Panc1 (cell line): Measurements from ENCODE around the gene GIMAP1. TPM values are rescaled to one million over a fixed set of nuclear protein-coding genes. Genes with fewer than 3 reads are reported as not detected.
"Not testable (repeated sequence)": the region's sequence is repeated elsewhere in the genome, so short reads cannot be mapped to it uniquely, and the experiment has no call there.

ENCODE experiments used
- ATAC-seq: fragments of 200-7000 bp; cut with Tn5 transposase; 2 replicates; pipeline ENCODE4 v1.9.1; 2020; ENCODE audit warnings: mild to moderate bottlenecking, moderate library complexity
- BruUV-seq: library from RNA; stranded (reverse); fragments of 400-500 nt; replicated peaks from 2 replicates; lab custom pipeline; 2021; lab: Mats Ljungman, UMichigan
- CTCF ChIA-PET: fragments of 300-600 bp; sonication (Branson Sonifier 250); formaldehyde crosslinking; loops from one replicate; lab custom pipeline; 2022; ENCODE audit warnings: antibody characterized with exemption; lab: Charles Lee
- POLR2A ChIA-PET: fragments of 300-600 bp; sonication (Branson Sonifier 250); formaldehyde crosslinking; loops from one replicate; lab custom pipeline; 2022; ENCODE audit warnings: antibody characterized with exemption; lab: Charles Lee
- DNase-seq: peaks from one replicate; pipeline ENCODE4 v3.0.0-alpha.2; 2010; ENCODE audit warnings: low read depth, low spot score
- H3K27ac ChIP-seq: 2 replicates; pipeline ENCODE4 v1.5.1; 2011; ENCODE audit warnings: mild to moderate bottlenecking, low read length, inconsistent platforms
- H3K27me3 ChIP-seq: fragments of 200-500 bp; sonication (Bioruptor generic); 2 replicates; pipeline ENCODE4 v1.6.0; 2014; ENCODE audit warnings: low read length, inconsistent platforms; ENCODE audit not compliant: control insufficient read depth, insufficient read depth
- H3K36me3 ChIP-seq: fragments of 200-500 bp; sonication (Bioruptor generic); 2 replicates; pipeline ENCODE4 v1.5.1; 2014; ENCODE audit warnings: inconsistent platforms, mild to moderate bottlenecking, low read length, moderate library complexity; ENCODE audit not compliant: control insufficient read depth, insufficient read depth
- H3K4me1 ChIP-seq: 2 replicates; pipeline ENCODE4 v1.5.1; 2011; ENCODE audit warnings: inconsistent platforms, mild to moderate bottlenecking, low read length, moderate library complexity; ENCODE audit not compliant: control insufficient read depth, insufficient read depth
- H3K4me3 ChIP-seq, 2 experiments: 2 replicates each; pipeline ENCODE4 v1.5.1; 2011 to 2012; ENCODE audit warnings: low read depth in 2 of 2, low read length in 2 of 2, mild to moderate bottlenecking in 2 of 2, inconsistent platforms in 1 of 2, moderate library complexity in 1 of 2
- H3K9me3 ChIP-seq: fragments of 200-500 bp; sonication (Bioruptor generic); 2 replicates; pipeline ENCODE4 v1.5.1; 2014; ENCODE audit warnings: low read depth, mild to moderate bottlenecking, inconsistent platforms, low read length, moderate library complexity; ENCODE audit not compliant: control insufficient read depth, insufficient read depth
- POLR2AphosphoS5 ChIP-seq: IDR thresholded peaks from 2 replicates; pipeline ENCODE4 v1.6.1; 2012; ENCODE audit warnings: mild to moderate bottlenecking, low read depth, low read length, moderate library complexity
- REST ChIP-seq, 2 experiments: IDR thresholded peaks; 2 replicates each; pipeline ENCODE4 v1.6.1; 2011 to 2012; ENCODE audit warnings: low read depth in 2 of 2, control low read depth in 1 of 2, low read length in 1 of 2, mild to moderate bottlenecking in 1 of 2, moderate library complexity in 1 of 2; ENCODE audit not compliant: insufficient read depth in 1 of 2
- SIN3A ChIP-seq: IDR thresholded peaks from 2 replicates; pipeline ENCODE4 v1.6.1; 2012; ENCODE audit warnings: low read depth, mild to moderate bottlenecking, low read length, moderate library complexity, borderline replicate concordance; ENCODE audit not compliant: insufficient read depth
- TCF7L2 ChIP-seq: IDR thresholded peaks from 2 replicates; pipeline ENCODE4 v1.6.1; 2011; ENCODE audit warnings: mild to moderate bottlenecking, low read depth, low read length, inconsistent platforms
- in situ Hi-C: cut with HindIII; loops from 2 replicates; pipeline ENCODE4 v1.10.0; 2016; ENCODE audit warnings: low sequenced_read_pairs, low pct_unique_long_range_greater_than_20kb
- intact Hi-C: fragments of 100-400 bp; cut with micrococcal nuclease; formaldehyde crosslinking; loops from one replicate; pipeline ENCODE4 v1.10.0; 2022; ENCODE audit not compliant: unreplicated experiment
- total RNA-seq: library from RNA; stranded (reverse); gene quantifications from one replicate; pipeline ENCODE4 v1.2.1, GENCODE V29; 2021; ENCODE audit not compliant: unreplicated experiment
- TF ChIP-seq, protein P1 (sequence below): fragments of 450-650 bp; IDR thresholded peaks from 2 replicates; pipeline ENCODE4 v1.5.1; 2017; ENCODE audit warnings: mild to moderate bottlenecking

GIMAP1 gene
- total RNA-seq, 1 experiment from 2014 or later: 0.05 TPM

GRCh38 chr7:150676276-150676675 is 40.1 kb upstream of the GIMAP1 start:
- ATAC-seq, in situ Hi-C loops, H3K27ac ChIP-seq, H3K9me3 ChIP-seq, H3K4me1 ChIP-seq, H3K4me3 ChIP-seq, DNase-seq, POLR2A ChIA-PET, intact Hi-C loops, BruUV-seq, H3K27me3 ChIP-seq, CTCF ChIA-PET, H3K36me3 ChIP-seq: not testable (repeated sequence)

GRCh38 chr7:150676854-150677253 is 39.6 kb upstream of the GIMAP1 start:
- BruUV-seq, H3K4me1 ChIP-seq, intact Hi-C loops, H3K9me3 ChIP-seq, DNase-seq, ATAC-seq, POLR2A ChIA-PET, H3K36me3 ChIP-seq, CTCF ChIA-PET, H3K27ac ChIP-seq, in situ Hi-C loops, H3K27me3 ChIP-seq, H3K4me3 ChIP-seq: not testable (repeated sequence)

DNA sequence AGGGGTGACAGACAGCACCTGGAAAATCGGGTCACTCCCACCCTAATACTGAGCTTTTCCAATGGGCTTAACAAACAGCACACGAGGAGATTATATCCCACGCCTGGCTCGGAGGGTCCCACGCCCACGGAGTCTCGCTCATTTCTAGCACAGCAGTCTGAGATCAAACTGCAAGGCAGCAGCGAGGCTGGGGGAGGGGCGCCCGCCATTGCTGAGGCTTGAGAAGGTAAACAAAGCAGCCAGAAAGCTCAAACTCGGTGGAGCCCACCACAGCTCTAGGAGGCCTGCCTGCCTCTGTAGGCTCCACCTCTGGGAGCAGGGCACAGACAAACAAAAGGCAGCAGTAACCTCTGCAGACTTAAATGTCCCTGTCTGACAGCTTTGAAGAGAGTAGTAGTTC is 37.8 kb upstream of the GIMAP1 start:
- in situ Hi-C loops, ATAC-seq, H3K9me3 ChIP-seq, H3K27ac ChIP-seq, CTCF ChIA-PET, H3K27me3 ChIP-seq, intact Hi-C loops, H3K36me3 ChIP-seq, BruUV-seq, H3K4me1 ChIP-seq, H3K4me3 ChIP-seq, DNase-seq, POLR2A ChIA-PET: not testable (repeated sequence)

DNA sequence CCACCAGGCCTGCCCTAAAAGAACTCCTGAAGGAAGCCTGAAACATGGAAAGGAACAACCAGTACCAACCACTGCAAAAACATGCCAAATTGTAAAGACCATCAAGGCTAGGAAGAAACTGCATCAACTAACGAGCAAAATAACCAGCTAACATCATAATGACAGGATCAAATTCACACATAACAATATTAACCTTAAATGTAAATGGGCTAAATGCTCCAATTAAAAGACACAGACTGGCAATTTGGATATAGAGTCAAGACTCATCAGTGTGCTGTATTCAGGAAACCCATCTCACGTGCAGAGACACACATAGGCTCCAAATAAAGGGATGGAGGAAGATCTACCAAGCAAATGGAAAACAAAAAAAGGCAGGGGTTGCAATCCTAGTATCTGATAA is 36.0 kb upstream of the GIMAP1 start:
- H3K27me3 ChIP-seq, ATAC-seq, H3K9me3 ChIP-seq, in situ Hi-C loops, DNase-seq, H3K4me3 ChIP-seq, intact Hi-C loops, BruUV-seq, POLR2A ChIA-PET, H3K36me3 ChIP-seq, H3K4me1 ChIP-seq, H3K27ac ChIP-seq: not testable (repeated sequence)
- CTCF ChIA-PET: interaction anchor here (0.6 kb wide), 1 partner anchor 463 kb away, joined by 8 read pairs; no protein-coding TSS in a partner anchor

GRCh38 chr7:150685219-150686029 is 31.0 kb upstream of the GIMAP1 start, which contains the start of gene GIMAP2:
Gene GIMAP2, plus strand, starts transcription at chr7:150685706. Its CDS starts 1,354 bp downstream, at chr7:150687060.
- Histone ChIP-seq H3K36me3 (no peaks in the 10 kb centered on the region), H3K9me3 (no peaks in the 10 kb centered on the region), H3K27me3 (no peaks in the 10 kb centered on the region), H3K4me3 (peak within 1 kb of the TSS; percentile 39 to 42), H3K27ac (peak within 1 kb of the TSS; percentile 71), H3K4me1 (no peaks in the 10 kb centered on the region; the same call in 1 of the 2 replicates)
- BruUV-seq: no TSS peak
- ATAC-seq: peak; percentile 92
- ChIA-PET POLR2A (no interaction called here), CTCF (no interaction called here)
- TF ChIP-seq POLR2AphosphoS5 (no peak), REST (IDR thresholded peaks at IDR 0.05; ENCODE audit: insufficient read depth in 1 of 2, low read depth in 2 of 2, low read length in 1 of 2) (no peak), TCF7L2 (no peak), SIN3A (no peak)
- TF ChIP-seq, protein P1, sequence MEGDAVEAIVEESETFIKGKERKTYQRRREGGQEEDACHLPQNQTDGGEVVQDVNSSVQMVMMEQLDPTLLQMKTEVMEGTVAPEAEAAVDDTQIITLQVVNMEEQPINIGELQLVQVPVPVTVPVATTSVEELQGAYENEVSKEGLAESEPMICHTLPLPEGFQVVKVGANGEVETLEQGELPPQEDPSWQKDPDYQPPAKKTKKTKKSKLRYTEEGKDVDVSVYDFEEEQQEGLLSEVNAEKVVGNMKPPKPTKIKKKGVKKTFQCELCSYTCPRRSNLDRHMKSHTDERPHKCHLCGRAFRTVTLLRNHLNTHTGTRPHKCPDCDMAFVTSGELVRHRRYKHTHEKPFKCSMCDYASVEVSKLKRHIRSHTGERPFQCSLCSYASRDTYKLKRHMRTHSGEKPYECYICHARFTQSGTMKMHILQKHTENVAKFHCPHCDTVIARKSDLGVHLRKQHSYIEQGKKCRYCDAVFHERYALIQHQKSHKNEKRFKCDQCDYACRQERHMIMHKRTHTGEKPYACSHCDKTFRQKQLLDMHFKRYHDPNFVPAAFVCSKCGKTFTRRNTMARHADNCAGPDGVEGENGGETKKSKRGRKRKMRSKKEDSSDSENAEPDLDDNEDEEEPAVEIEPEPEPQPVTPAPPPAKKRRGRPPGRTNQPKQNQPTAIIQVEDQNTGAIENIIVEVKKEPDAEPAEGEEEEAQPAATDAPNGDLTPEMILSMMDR: no peak
- no peak for DNase-seq
- in situ Hi-C loops (no loop called here), intact Hi-C loops (no loop called here)
